GM12878 (cell line): ENCODE measurements around the gene LHFPL2. TPM values are rescaled to one million over a fixed set of nuclear protein-coding genes. Genes with fewer than 3 reads are reported as not detected.

Source experiments
- ATAC-seq: fragments of 200-7000 bp; cut with Tn5 transposase; 3 replicates; pipeline ENCODE4 v1.9.1; 2020; ENCODE audit warnings: mild to moderate bottlenecking, moderate library complexity
- BruUV-seq: library from RNA; stranded (reverse); fragments of 400-500 nt; replicated peaks from 2 replicates; lab custom pipeline; 2021; lab: Mats Ljungman, UMichigan
- CTCF ChIA-PET: fragments of 300-600 bp; sonication (Branson Sonifier 250); formaldehyde crosslinking; extraction: SDS; loops from one replicate; lab custom pipeline; 2021; ENCODE audit warnings: inconsistent platforms; lab: Yijun Ruan, JAX
- POLR2A ChIA-PET: fragments of 350-600 bp; formaldehyde crosslinking; extraction: SDS; loops from one replicate; lab custom pipeline; 2021; ENCODE audit warnings: inconsistent platforms; lab: Charles Lee
- RAD21 ChIA-PET: fragments of 300-600 bp; sonication (Branson Sonifier 250); formaldehyde crosslinking; loops from one replicate; lab custom pipeline; 2023; ENCODE audit warnings: antibody characterized with exemption; ENCODE audit not compliant: unreplicated experiment; lab: Charles Lee
- SMC1A ChIA-PET: fragments of 300-600 bp; sonication (Branson Sonifier 250); formaldehyde crosslinking; loops from one replicate; lab custom pipeline; 2023; ENCODE audit not compliant: unreplicated experiment, uncharacterized antibody; lab: Charles Lee
- DNase-seq: peaks from one replicate; pipeline ENCODE4 v3.0.0-alpha.2; 2011; ENCODE audit warnings: low read depth, low spot score
- FAIRE-seq: peaks from 3 replicates; lab custom pipeline; 2011; peaks lifted over from hg19 to GRCh38; lab: Jason Lieb, UNC
- H2AFZ ChIP-seq: 2 replicates; pipeline ENCODE4 v1.6.0; 2011; ENCODE audit warnings: low read depth, low read length, control low read depth; ENCODE audit not compliant: control insufficient read depth
- H3K27ac ChIP-seq: 2 replicates; pipeline ENCODE4 v1.5.1; 2011; ENCODE audit warnings: control low read depth; ENCODE audit not compliant: control insufficient read depth, insufficient read depth
- H3K27me3 ChIP-seq, 2 experiments: replicated peaks in 1 of 2; 2 replicates each; pipeline versions ENCODE4 v1.6.0 to v1.6.1; 2011; ENCODE audit warnings: low read length in 1 of 2; ENCODE audit not compliant: control insufficient read depth in 2 of 2, insufficient read depth in 2 of 2
- H3K36me3 ChIP-seq, 2 experiments: 2 replicates each; pipeline ENCODE4 v1.5.1; 2011; ENCODE audit warnings: low read length in 1 of 2; ENCODE audit not compliant: control insufficient read depth in 2 of 2, insufficient read depth in 2 of 2
- H3K4me1 ChIP-seq: 2 replicates; pipeline ENCODE4 v1.6.1; 2011; ENCODE audit warnings: mild to moderate bottlenecking, low read length, moderate library complexity, mixed read lengths; ENCODE audit not compliant: control insufficient read depth, insufficient read depth
- H3K4me2 ChIP-seq: 2 replicates; pipeline ENCODE4 v1.6.0; 2011; ENCODE audit warnings: control low read depth; ENCODE audit not compliant: control insufficient read depth, insufficient read depth
- H3K4me3 ChIP-seq: fragments of 200-600 bp; sonication (generic); 2 replicates; pipeline ENCODE4 v1.5.1; 2016
- H3K79me2 ChIP-seq: 2 replicates; pipeline ENCODE4 v1.6.0; 2011; ENCODE audit warnings: low read length; ENCODE audit not compliant: control insufficient read depth, insufficient read depth
- H3K9ac ChIP-seq: 2 replicates; pipeline ENCODE4 v1.8.0; 2011; ENCODE audit warnings: low read length, control low read depth, mixed read lengths; ENCODE audit not compliant: control insufficient read depth, insufficient read depth
- H3K9me3 ChIP-seq: replicated peaks from 3 replicates; pipeline ENCODE4 v1.5.1; 2011; ENCODE audit warnings: mild to moderate bottlenecking, low read length; ENCODE audit not compliant: control insufficient read depth, insufficient read depth
- H4K20me1 ChIP-seq: 2 replicates; pipeline ENCODE4 v1.6.0; 2011; ENCODE audit not compliant: control insufficient read depth, insufficient read depth
- CHD2 ChIP-seq: IDR thresholded peaks from 2 replicates; pipeline ENCODE4 v1.6.1; 2011; ENCODE audit warnings: low read depth, low read length, improper control_type of control experiment, borderline replicate concordance
- EGR1 ChIP-seq, 2 experiments: IDR thresholded peaks; 1 replicate in 1 of 2; 2 replicates in 1 of 2; pipeline ENCODE4 v1.6.1; 2011 to 2012; ENCODE audit warnings: low read depth in 2 of 2, low read length in 2 of 2, borderline replicate concordance in 1 of 2, mild to moderate bottlenecking in 1 of 2, moderate library complexity in 1 of 2
- FOXK2 ChIP-seq: fragments of 450-650 bp; IDR thresholded peaks from 2 replicates; pipeline ENCODE4 v1.6.1; 2017; ENCODE audit warnings: mild to moderate bottlenecking, moderate library complexity
- HDAC2 ChIP-seq: fragments of 200-600 bp; sonication (generic); IDR thresholded peaks from 2 replicates; pipeline ENCODE4 v1.6.1; 2017
- IRF4 ChIP-seq: IDR thresholded peaks from 2 replicates; pipeline ENCODE4 v1.6.1; 2011; ENCODE audit warnings: low read depth, low read length
- IRF5 ChIP-seq: fragments of 450-650 bp; IDR thresholded peaks from 2 replicates; pipeline ENCODE4 v1.6.1; 2017; ENCODE audit warnings: borderline replicate concordance
- MXI1 ChIP-seq: fragments of 150-350 bp; IDR thresholded peaks from 2 replicates; pipeline ENCODE4 v1.6.1; 2011; ENCODE audit warnings: low read depth, mild to moderate bottlenecking, inconsistent platforms, low read length, improper control_type of control experiment
- NFXL1 ChIP-seq: fragments of 450-650 bp; IDR thresholded peaks from 2 replicates; pipeline ENCODE4 v1.6.1; 2017; ENCODE audit warnings: antibody characterized with exemption, mild to moderate bottlenecking, borderline replicate concordance
- NFYB ChIP-seq: IDR thresholded peaks from 2 replicates; pipeline ENCODE4 v1.6.1; 2011; ENCODE audit warnings: low read depth, mild to moderate bottlenecking, low read length, improper control_type of control experiment, moderate library complexity; ENCODE audit not compliant: insufficient read depth
- NR2F1 ChIP-seq: fragments of 450-650 bp; conservative IDR thresholded peaks from 2 replicates; pipeline ENCODE4 v1.6.1; 2017; ENCODE audit warnings: mild to moderate bottlenecking
- RELA ChIP-seq: fragments of 450-650 bp; IDR thresholded peaks from 2 replicates; pipeline ENCODE4 v1.8.0; 2014; ENCODE audit warnings: borderline replicate concordance; ENCODE audit not compliant: partially characterized antibody
- ZNF217 ChIP-seq: fragments of 450-650 bp; IDR thresholded peaks from 2 replicates; pipeline ENCODE4 v1.6.1; 2017; ENCODE audit warnings: antibody characterized with exemption, mild to moderate bottlenecking
- ZNF24 ChIP-seq: fragments of 450-650 bp; IDR thresholded peaks from 2 replicates; pipeline ENCODE4 v1.6.1; 2017; ENCODE audit warnings: antibody characterized with exemption, mild to moderate bottlenecking
- ZNF274 ChIP-seq: IDR thresholded peaks from one replicate; pipeline ENCODE4 v1.8.0; 2011; ENCODE audit not compliant: insufficient read length, insufficient read depth
- ZNF384 ChIP-seq: IDR thresholded peaks from 2 replicates; pipeline ENCODE4 v1.6.1; 2012; ENCODE audit warnings: low read depth, mild to moderate bottlenecking, low read length, improper control_type of control experiment, borderline replicate concordance
- WGBS: methylation state at CpG from one replicate; pipeline ENCODE4 v1.1.6; 2016; ENCODE audit warnings: low lambda C conversion rate; ENCODE audit not compliant: insufficient replicate concordance, insufficient coverage; ENCODE audit errors: missing lambda C conversion rate; 5-methylcytosine and 5-hydroxymethylcytosine counted together
- in situ Hi-C: fragments of 300-500 bp; cut with MboI; formaldehyde crosslinking; loops from 9 replicates; pipeline ENCODE4 v1.14.3; 2018; ENCODE audit warnings: mixed read lengths
- intact Hi-C: fragments of 100-400 bp; cut with micrococcal nuclease; formaldehyde crosslinking; loops from one replicate; pipeline ENCODE4 v1.14.2; 2022; ENCODE audit not compliant: unreplicated experiment
- polyA plus RNA-seq, 11 experiments: library from polyadenylated mRNA; depleted of rRNA in 4 of 11; unstranded in 6 of 11; stranded (reverse) in 5 of 11; fragments of >200 nt; fragmentation: Nextera tagmentation in 4 of 11; fragmentation: Illumina TruSeq in 1 of 11; extraction: Ambion mirVana in 4 of 11; extraction: Trizol in 1 of 11; gene quantifications; 1 replicate in 1 of 11; 2 replicates in 10 of 11; pipeline versions ENCODE4 v1.2.1 to v1.2.3, GENCODE V29; 2011 to 2016; ENCODE audit warnings: inconsistent platforms in 2 of 11, missing spikeins in 2 of 11, low read depth in 1 of 11
- total RNA-seq, 4 experiments: library from RNA; depleted of rRNA in 3 of 4; stranded (reverse); fragments of >200 nt in 3 of 4; fragmentation: Illumina TruSeq in 1 of 4; extraction: Trizol in 1 of 4; gene quantifications; 2 replicates each; pipeline versions ENCODE4 v1.2.1 to v1.2.3, GENCODE V29; 2013 to 2021
- TF ChIP-seq, protein P1 (sequence below): fragments of 450-650 bp; IDR thresholded peaks from 2 replicates; pipeline ENCODE4 v1.6.1; 2016; ENCODE audit warnings: mild to moderate bottlenecking
- TF ChIP-seq, protein P2 (sequence below): fragments of 450-650 bp; IDR thresholded peaks from 2 replicates; pipeline ENCODE4 v1.6.1; 2017; ENCODE audit warnings: antibody characterized with exemption, mild to moderate bottlenecking, moderate library complexity

LHFPL2 gene
- total and polyA plus RNA-seq, 10 of the 15 experiments (the other 5 are each of a cell fraction or from before 2014, with no cell fraction given): 4.1 to 21.8 (median 12.5) TPM

DNA sequence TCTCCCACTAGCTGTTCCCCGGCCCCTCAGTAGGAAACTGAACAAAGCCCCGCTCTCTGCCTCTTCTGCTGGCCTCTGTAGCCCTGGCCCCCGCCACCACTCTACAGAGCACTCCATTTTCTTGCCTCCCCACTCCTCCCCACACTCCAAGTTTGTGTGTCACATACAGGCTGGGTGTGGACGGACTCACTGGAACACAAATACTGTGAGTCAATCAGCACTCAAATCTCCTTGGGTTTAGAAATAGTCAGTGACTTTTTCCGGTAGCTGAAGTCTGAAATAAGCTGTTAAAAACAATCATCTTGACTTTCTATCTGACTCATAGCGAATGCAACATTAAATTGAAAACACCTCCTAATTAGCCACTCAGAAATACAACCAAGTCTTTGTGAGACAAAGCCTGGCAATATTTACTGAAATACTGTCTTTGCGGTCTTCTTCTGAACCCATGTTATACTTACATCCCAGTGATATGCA is 122.5 kb downstream of the LHFPL2 start:
- ChIA-PET POLR2A (interaction anchor here (0.6 to 1.2 kb wide), 3 partner anchors 19 to 202 kb away, joined by 3 read pairs; no protein-coding TSS in a partner anchor), CTCF (interaction anchor here (1.1 to 1.9 kb wide), 6 partner anchors 7 to 205 kb away, joined by 3 to 7 read pairs (median 5); no protein-coding TSS in a partner anchor), RAD21 (interaction anchor here (0.9 to 2.0 kb wide), 4 partner anchors 41 to 607 kb away, joined by 3 to 5 read pairs (median 3); partner anchors contain the start of gene SCAMP1), SMC1A (interaction anchor here (0.6 to 3.7 kb wide), 13 partner anchors 11 to 198 kb away, joined by 3 to 14 read pairs (median 4); no protein-coding TSS in a partner anchor)
- H3K4me1 ChIP-seq: peaks cover 16% of the 10 kb centered on the region
- peak overlapping the region; percentile 31 for H3K4me2 ChIP-seq
- no peaks in the 10 kb centered on the region for H3K9me3 ChIP-seq
- peak; percentile 71 for FAIRE-seq
- peak overlapping the region; percentile 35 for H3K27ac ChIP-seq
- WGBS: 18% methylated on average over 7 of the region's 7 CpGs
- intact Hi-C loops: no loop called here
- ATAC-seq: peak; percentile 83
- H3K9ac ChIP-seq: no peak overlapping the region; the same call in 1 of the 2 replicates
- H3K27me3 ChIP-seq: no peaks in the 10 kb centered on the region
- in situ Hi-C loops: no loop called here
- H3K36me3 ChIP-seq: no peaks in the 10 kb centered on the region; a peak in 1 of 4 replicates
- H3K79me2 ChIP-seq: no peaks in the 10 kb centered on the region
- no peak overlapping the region for H2AFZ ChIP-seq
- no TSS peak for BruUV-seq
- no peaks in the 10 kb centered on the region for H4K20me1 ChIP-seq
- DNase-seq: peak; percentile 48
- no peak overlapping the region; the same call in 1 of the 2 replicates for H3K4me3 ChIP-seq
- TF ChIP-seq EGR1 (IDR thresholded peaks at IDR 0.05; ENCODE audit: borderline replicate concordance in 1 of 2, low read depth in 2 of 2, low read length in 2 of 2) (no peak), ZNF274 (no peak), CHD2 (no peak), HDAC2 (no peak), FOXK2 (no peak), RELA (no peak), ZNF384 (no peak), ZNF217 (peak; percentile 72; the same call in 1 of the 2 replicates), IRF4 (peak; percentile 69; the same call in 1 of the 2 replicates), NFXL1 (no peak), NFYB (no peak), ZNF24 (no peak; the same call in 1 of the 2 replicates), NR2F1 (peak; percentile 58), IRF5 (no peak), MXI1 (no peak)
- TF ChIP-seq, protein P1, sequence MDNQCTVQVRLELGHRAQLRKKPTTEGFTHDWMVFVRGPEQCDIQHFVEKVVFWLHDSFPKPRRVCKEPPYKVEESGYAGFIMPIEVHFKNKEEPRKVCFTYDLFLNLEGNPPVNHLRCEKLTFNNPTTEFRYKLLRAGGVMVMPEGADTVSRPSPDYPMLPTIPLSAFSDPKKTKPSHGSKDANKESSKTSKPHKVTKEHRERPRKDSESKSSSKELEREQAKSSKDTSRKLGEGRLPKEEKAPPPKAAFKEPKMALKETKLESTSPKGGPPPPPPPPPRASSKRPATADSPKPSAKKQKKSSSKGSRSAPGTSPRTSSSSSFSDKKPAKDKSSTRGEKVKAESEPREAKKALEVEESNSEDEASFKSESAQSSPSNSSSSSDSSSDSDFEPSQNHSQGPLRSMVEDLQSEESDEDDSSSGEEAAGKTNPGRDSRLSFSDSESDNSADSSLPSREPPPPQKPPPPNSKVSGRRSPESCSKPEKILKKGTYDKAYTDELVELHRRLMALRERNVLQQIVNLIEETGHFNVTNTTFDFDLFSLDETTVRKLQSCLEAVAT: 0 out of 2 replicates have a peak, but pooled peaks have one; percentile 41
- TF ChIP-seq, protein P2, sequence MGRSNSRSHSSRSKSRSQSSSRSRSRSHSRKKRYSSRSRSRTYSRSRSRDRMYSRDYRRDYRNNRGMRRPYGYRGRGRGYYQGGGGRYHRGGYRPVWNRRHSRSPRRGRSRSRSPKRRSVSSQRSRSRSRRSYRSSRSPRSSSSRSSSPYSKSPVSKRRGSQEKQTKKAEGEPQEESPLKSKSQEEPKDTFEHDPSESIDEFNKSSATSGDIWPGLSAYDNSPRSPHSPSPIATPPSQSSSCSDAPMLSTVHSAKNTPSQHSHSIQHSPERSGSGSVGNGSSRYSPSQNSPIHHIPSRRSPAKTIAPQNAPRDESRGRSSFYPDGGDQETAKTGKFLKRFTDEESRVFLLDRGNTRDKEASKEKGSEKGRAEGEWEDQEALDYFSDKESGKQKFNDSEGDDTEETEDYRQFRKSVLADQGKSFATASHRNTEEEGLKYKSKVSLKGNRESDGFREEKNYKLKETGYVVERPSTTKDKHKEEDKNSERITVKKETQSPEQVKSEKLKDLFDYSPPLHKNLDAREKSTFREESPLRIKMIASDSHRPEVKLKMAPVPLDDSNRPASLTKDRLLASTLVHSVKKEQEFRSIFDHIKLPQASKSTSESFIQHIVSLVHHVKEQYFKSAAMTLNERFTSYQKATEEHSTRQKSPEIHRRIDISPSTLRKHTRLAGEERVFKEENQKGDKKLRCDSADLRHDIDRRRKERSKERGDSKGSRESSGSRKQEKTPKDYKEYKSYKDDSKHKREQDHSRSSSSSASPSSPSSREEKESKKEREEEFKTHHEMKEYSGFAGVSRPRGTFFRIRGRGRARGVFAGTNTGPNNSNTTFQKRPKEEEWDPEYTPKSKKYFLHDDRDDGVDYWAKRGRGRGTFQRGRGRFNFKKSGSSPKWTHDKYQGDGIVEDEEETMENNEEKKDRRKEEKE: no peak
